Measurements from ENCODE around the gene TLK2.
"Not testable (repeated sequence)": the region's sequence is repeated elsewhere in the genome, so short reads cannot be mapped to it uniquely, and the experiment has no call there.

The TLK2 gene

GRCh38 chr17:62562656-62563055 is 84.0 kb downstream of the TLK2 start:
- DNase-seq = no peak

- DNase-seq = no peak
These were observed 87.2 kb downstream of the TLK2 start for GRCh38 chr17:62565817-62566216.

- no peak for DNase-seq
These were observed 88.5 kb downstream of the TLK2 start for GRCh38 chr17:62566996-62567578.

GRCh38 chr17:62572488-62572887 is 93.9 kb downstream of the TLK2 start:
- no peak for DNase-seq

GRCh38 chr17:62572888-62573401 is 94.3 kb downstream of the TLK2 start:
- DNase-seq = no peak

GRCh38 chr17:62573480-62574117 is 95.0 kb downstream of the TLK2 start:
- DNase-seq = no peak

- DNase-seq = no peak
These were observed 97.8 kb downstream of the TLK2 start for GRCh38 chr17:62576382-62576781.

GRCh38 chr17:62578757-62579487 is 100.3 kb downstream of the TLK2 start:
- no peak for DNase-seq

GRCh38 chr17:62580947-62581346 is 102.3 kb downstream of the TLK2 start:
- DNase-seq = no peak

- no peak for DNase-seq
These were observed 103.1 kb downstream of the TLK2 start for GRCh38 chr17:62581764-62582163.

GRCh38 chr17:62587554-62587953 is 108.9 kb downstream of the TLK2 start:
- DNase-seq = no peak

GRCh38 chr17:62588109-62588508 is 109.5 kb downstream of the TLK2 start:
- DNase-seq = no peak

GRCh38 chr17:62591333-62591732 is 112.7 kb downstream of the TLK2 start:
- DNase-seq = no peak

- DNase-seq = not testable (repeated sequence)
These were observed 113.2 kb downstream of the TLK2 start for GRCh38 chr17:62591822-62592221.

GRCh38 chr17:62592341-62593099 is 113.9 kb downstream of the TLK2 start:
- DNase-seq = no peak

GRCh38 chr17:62595484-62595883 is 116.9 kb downstream of the TLK2 start:
- no peak for DNase-seq

- no peak for DNase-seq
These were observed 118.0 kb downstream of the TLK2 start for GRCh38 chr17:62596662-62597061.

- no peak for DNase-seq
These were observed 118.5 kb downstream of the TLK2 start for GRCh38 chr17:62597150-62597549.

- DNase-seq = no peak
These were observed 119.3 kb downstream of the TLK2 start for GRCh38 chr17:62597920-62598319.

GRCh38 chr17:62599964-62600657 is 121.5 kb downstream of the TLK2 start:
- DNase-seq = no peak

GRCh38 chr17:62600805-62601204 is 122.2 kb downstream of the TLK2 start:
- DNase-seq = no peak

GRCh38 chr17:62601471-62601870 is 122.8 kb downstream of the TLK2 start:
- DNase-seq = no peak

- not testable (repeated sequence) for DNase-seq
These were observed 125.2 kb downstream of the TLK2 start for GRCh38 chr17:62603783-62604182.

Measured in activated CD8-positive, alpha-beta memory T cell treated with anti-CD3 and anti-CD28 coated beads, Interleukin-2, amount 50 U/mL, for 4 hours (primary cell).